Measurements from ENCODE around the gene NCOA6.

DNA sequence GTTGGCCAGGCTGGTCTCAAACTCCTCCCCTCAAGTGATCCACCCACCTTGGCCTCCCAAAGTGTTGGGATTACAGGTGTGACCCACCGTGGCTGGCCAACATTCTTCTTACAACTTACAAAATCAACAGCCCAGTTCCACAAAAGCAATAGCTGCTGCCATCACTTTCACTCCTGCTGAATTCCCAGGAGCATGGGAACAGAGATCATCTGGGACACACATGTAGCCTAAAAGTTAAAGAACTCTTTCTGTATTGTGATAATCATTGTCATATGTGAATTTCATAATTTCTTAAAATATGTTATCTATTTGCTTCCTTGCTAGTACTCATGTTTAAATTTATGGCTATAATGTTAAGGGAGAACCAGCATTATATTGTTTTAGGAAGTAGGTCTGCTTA, 51.7 kb downstream of the NCOA6 start:
- TF ChIP-seq, protein P1, sequence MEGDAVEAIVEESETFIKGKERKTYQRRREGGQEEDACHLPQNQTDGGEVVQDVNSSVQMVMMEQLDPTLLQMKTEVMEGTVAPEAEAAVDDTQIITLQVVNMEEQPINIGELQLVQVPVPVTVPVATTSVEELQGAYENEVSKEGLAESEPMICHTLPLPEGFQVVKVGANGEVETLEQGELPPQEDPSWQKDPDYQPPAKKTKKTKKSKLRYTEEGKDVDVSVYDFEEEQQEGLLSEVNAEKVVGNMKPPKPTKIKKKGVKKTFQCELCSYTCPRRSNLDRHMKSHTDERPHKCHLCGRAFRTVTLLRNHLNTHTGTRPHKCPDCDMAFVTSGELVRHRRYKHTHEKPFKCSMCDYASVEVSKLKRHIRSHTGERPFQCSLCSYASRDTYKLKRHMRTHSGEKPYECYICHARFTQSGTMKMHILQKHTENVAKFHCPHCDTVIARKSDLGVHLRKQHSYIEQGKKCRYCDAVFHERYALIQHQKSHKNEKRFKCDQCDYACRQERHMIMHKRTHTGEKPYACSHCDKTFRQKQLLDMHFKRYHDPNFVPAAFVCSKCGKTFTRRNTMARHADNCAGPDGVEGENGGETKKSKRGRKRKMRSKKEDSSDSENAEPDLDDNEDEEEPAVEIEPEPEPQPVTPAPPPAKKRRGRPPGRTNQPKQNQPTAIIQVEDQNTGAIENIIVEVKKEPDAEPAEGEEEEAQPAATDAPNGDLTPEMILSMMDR (IDR thresholded peaks at IDR 0.05) = no peak
- TF ChIP-seq POLR2A (IDR thresholded peaks at IDR 0.05) = no peak

Data from esophagus squamous epithelium (tissue), 4 donors.